HG02973 (cell line): ENCODE data around the gene OR52B6.
"Not testable (repeated sequence)": the region's sequence is repeated elsewhere in the genome, so short reads cannot be mapped to it uniquely, and the experiment has no call there.

ENCODE experiments used
- ATAC-seq: cut with Tn5 transposase; IDR thresholded peaks from one replicate; pipeline ENCODE4 v1.9.1; 2021; ENCODE audit warnings: moderate library complexity; ENCODE audit not compliant: unreplicated experiment

Gene OR52B6

DNA sequence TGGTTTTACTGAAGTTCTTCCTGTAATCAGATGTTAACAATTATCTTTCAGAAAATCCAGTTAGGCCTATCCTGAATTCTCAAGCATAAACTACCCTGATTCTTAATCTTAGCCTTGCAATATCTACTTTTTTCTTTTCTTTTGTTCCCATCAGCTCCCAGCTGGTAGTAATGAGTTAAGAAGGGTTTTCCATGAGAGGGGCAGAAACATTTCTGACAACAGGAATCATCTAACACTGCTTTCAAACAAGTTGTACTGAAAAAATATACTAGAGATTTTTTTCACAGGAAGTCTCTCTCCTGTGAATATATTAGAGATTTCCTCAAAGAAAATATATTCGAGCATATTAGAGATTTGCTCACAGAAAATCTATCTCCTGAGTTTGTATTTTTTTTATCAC is 12.5 kb downstream of the OR52B6 start:
- ATAC-seq = no peak

DNA sequence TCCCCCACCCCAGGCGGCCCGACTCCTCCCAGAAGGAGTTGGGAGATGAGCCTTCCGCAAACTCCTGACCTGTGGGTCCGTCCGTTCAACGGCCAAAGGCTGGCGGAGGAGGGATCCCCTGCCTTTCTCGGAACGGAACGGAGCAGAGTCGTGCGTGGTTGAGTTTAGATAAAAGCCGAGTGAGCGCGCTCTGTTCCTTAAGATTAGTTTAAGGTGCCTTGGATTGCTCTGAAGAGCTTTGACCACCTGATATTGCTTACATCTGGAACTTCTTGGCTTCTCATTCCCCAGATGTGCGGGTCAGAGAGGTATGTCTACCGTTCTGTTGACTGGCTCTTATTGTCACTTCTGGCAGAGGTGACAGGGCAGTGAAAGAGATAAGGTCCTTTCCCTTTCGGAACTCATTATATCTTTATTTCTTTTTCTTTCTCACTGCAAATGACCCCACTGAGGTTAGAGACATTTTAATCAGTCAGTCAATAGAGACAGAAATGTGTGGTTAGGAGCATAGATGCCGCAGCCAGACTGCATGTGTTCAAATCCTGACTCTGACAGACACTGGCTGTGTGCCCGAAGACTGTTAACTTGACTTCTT is 16.0 kb downstream of the OR52B6 start, which contains the start of gene TRIM6:
TRIM6 (plus strand) TSS at position 31 of the 595 bp plus-strand sequence; CDS start at position 292, 261 bp downstream.
- ATAC-seq = peak; percentile 38

DNA sequence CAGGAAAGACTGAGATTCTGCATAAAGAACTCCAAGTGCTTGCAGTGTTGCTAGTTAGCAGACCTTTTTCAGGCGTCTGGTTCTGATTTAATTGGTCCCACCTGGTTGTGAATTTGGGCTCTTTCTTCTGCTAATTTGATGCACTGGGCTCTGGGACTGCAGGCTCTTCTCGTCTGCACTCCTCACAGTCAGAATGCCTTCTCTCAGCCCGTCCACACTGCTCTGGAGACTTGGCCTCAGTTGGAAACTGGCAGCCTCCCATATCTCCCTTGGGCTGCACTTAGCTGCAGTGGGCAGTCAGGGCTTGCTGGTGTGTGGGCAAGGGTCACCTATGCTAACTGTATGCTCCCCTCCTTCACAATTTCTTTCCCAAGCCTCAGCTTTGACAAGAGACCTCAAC is 17.3 kb downstream of the OR52B6 start:
- ATAC-seq = no peak

DNA sequence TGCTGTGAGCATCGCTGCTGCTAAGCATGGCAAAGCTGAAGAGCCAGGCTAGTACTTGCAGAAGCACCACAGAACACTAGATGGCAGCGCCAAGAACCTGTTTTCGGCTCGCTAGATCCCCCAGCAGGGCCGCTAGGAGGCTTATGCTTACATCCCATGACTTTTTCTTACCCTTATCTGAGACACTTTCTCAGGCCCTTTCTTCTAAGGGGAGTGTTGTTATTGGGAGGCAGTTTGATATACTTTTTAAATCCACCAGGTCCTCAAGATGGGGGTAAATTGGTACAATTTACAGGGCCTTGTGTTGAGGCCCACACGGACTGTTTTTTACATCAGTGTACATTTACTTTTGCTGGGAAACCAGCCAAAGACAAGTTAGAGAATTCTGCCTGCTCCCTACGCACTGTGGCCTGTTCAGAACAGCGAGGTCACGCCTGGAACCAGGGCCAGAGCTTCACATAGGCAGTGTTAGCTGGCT is 19.7 kb downstream of the OR52B6 start:
- ATAC-seq = peak; percentile 92

DNA sequence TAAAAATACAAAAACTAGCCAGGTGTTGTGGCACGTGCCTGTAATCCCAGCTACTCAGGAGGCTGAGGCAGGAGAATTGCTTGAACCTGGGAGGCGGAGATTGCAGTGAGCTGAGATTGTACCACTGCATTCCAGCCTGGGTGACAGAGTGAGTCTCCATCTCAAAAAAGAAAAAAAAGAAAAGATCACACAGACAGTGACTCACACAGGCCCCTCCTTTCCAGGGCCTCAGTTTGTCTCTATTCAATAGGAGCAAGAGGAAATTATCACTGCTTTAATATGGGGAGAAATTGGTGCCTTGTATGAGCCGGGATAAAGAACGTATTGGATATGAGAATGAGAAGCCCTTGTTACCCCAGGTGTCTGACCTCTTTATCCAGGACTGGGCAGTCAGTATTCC is 22.1 kb downstream of the OR52B6 start:
- not testable (repeated sequence) for ATAC-seq

DNA sequence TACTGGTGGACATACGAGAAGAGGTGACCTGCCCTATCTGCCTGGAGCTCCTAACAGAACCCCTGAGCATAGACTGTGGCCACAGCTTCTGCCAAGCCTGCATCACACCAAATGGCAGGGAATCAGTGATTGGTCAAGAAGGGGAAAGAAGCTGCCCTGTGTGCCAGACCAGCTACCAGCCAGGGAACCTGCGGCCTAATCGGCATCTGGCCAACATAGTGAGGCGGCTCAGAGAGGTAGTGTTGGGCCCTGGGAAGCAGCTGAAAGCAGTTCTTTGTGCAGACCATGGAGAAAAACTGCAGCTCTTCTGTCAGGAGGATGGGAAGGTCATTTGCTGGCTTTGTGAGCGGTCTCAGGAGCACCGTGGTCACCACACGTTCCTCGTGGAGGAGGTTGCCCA is 22.6 kb downstream of the OR52B6 start:
- ATAC-seq = no peak

DNA sequence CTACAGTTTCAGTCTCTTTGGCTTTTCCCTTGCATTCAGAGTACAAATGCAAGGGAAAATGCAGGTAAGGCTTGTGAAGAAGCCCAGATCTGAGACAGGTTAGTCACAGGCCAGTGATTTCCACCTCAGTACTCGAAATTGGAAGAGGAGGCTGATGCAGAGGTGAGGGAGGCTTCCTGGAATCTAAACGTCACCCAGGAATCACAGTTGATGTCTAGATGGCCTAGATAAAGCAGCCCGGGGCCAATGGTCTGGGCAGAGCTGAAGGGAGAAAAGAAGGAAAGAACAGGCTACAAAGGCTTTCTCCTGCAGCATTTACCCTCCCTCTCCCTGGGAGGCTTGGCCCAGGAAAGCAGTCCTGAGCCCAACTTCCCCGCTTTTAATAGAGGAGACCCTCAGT is 24.2 kb downstream of the OR52B6 start:
- no peak for ATAC-seq

DNA sequence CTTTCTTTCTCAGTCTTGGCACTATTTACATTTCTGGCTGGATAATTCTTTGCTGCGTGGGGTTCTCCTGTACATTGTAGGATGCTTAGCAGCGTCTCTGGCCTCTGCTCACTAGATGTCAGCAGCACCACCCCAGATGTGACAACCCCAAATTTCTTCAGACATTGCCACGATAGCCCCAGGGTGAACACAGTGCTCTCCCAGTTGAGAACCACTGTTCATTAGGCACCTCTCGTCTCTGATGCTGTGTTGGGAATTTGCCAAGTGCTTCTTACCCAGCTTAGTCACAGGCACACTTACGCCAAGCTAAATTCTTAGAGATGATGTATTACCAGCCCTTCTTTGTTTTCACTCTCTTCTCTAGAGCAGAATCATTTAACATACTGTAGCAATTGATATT is 25.2 kb downstream of the OR52B6 start:
- no peak for ATAC-seq

DNA sequence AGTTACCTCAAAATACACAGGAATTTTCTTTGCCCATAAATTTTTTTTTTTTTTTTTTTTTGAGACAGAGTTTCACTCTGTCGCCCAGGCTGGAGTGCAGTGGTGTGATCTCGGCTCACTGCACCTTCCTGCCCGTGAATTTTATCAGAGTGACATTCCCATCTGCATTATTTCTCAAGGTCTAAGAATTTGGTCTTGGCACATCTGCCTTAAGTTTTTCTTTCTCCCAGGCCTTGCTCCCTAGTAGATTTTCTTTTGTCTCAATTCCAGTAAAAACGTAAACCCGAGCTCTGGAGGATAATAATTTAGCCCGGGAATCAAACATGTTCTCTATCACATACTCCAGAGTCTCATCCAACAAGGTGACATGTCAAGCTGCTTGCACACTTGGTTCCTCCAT is 28.1 kb downstream of the OR52B6 start:
- no peak for ATAC-seq

DNA sequence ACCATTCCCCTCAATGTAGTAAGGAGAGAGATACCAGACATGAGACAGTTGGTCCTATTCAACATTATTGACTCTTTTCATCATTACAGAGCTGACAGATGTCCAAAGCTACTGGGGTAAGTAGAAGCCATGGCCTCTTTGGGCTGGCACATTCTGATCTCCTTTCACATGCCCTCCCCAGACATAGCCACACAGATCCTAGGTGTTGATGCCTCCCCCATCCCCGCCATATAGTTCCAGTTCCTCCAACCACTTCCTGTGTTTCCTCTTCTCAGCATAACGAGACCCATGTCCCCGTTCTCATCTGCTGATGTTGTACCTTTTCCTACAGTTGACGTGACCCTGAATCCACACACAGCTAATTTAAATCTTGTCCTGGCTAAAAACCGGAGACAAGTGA is 29.8 kb downstream of the OR52B6 start:
- ATAC-seq = no peak

DNA sequence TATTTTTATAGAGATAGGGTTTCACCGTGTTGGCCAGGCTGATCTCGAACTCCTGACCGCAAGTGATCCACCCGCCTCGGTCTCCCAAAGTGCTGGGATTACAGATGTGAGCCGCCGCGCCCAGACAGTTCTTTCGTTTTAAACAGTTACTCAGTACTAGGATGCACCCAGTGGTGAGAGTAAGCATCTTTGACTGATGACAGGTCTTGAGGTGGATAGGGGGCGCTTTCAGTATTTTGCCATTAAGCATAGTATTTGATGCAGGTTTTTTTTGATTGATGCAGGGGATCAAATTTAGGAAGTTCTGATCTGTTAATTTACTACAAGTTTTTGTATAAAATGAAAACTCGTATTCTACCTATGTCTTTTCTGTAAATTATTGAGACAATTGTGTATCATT is 30.9 kb downstream of the OR52B6 start:
- ATAC-seq = no peak

DNA sequence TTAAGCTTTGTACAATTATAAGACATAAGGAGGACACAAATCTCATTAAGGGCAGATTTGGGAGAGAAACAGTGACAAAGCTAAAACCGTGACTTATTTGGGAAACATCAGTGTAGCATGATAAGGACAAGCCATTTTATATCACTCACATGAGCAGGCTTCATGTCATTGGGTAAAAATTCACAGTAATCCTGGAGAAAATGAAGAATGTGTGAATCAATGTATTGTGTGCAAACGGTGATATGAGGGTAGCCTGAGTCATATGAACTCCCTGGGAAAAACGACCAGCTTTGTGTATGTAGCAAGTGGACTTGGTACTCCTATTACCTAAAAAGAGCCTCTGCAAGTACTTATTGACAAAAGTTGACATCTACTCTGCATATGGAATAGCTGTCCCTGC is 38.1 kb downstream of the OR52B6 start:
- ATAC-seq = no peak

DNA sequence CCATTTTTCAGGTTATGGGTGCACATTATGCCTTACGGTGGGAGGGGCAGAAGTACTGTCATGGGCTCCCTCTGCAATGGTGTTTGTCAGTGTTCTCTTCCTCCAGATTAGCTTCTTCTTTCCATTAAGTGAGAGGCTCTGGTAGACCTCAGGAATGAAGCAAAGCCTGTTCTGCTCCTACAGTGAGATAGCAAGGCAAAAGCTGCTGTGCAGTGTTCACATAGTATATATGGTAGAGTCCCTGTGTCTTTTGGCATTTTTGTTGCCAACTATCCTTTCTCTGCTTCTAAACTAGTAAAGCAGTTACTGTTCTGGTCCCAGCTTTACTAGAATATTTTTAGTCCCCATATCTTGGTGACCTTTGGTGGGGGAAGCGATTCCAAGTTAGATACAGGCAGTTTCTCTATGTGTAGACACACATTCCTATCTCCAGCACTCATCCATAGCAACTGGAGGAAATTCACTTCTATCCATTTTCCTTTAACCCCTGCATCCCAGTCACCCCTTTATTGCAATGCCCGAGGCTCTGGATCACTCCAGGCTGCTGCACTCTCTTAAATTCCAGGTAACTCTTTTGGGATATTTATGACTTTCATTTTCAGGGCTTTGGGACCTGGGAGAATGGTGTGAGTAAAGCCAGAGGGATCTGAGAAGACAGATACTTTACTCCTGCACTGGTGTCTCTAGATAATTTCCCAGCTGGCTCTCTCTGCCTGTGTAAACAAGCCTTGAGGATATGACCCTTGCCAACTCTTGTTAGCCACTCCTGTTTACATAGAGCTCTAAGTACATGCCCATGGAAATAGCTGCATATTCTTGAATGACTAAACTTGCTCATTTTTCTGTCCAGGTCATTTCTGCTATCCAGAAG is 40.2 kb downstream of the OR52B6 start:
- ATAC-seq = no peak

DNA sequence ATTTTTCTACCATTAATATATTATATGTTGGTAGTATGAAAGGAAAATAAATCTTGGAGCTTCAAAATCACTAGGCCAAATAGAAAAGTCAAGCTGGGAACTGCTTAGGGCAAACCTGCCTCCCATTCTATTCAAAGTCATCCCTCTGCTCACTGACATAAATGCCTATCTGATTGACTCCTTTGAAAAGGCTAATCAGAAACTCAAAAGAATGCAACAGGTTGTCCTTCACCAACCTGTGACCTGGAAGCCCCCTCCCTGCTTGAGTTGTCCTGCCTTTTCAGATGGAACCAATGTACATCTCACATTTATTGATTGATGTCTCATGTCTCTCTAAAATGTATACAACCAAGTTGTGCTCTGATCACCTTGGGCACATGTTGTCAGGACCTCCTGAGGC is 40.9 kb downstream of the OR52B6 start:
- ATAC-seq = no peak

DNA sequence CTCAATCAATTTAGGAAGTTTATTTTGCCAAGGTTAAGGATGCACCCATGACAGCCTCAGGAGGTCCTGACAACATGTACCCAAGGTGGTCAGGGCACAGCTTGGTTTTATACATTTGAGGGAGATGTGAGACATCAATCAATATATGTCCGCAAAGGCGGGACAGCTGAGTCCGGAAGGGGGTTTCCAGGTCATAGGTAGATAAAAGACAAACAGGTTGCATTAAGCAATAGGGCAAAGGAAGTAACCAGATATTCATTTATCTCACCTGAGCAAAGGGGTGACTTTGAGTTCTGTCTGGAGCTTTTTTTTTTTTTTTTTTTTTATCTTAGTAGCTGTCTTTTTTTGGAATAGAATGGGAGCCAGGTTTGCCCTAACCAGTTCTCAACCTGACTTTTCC is 42.1 kb downstream of the OR52B6 start:
- ATAC-seq = no peak

DNA sequence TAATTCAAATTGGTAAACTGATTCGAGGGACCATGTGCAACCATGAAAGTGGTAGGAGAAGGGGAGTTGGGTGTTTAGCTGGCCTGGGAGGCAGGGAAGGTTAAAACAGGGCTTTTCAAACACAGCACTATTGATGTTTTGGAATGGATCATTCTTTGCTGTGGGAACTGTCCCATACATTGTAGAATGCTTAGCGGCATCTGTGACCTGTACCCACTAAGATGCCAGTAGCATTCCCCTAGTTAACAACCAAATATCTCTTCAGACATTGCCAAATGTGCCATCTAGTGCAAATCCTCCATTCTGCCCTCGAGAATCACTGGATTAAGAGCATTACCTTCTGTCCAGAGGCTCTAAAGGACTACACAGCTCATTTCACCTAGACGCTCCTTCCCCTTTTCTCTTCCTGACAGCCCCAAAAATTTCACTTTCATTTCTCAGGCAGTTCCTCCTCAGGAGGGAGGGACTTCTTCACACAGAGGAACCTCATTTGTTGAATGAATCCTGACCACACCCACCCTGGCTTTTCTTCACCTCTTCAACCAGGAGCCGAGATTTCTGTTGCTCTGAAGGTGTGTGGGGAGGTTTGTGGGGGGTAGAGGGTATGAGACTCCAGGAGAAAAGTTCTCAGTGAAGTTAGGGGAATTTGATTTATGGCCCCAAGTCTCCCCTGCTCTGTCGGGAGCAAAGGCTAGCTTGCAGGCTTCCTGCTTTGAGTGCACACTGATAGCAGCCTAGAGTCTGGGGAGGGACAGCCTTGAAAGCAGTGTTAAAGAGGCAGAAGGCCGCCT is 44.0 kb downstream of the OR52B6 start, which contains the start of gene TRIM34:
TRIM34 (plus strand) TSS at position 513 of the 791 bp plus-strand sequence. CDS start 7,331 bp downstream, outside the sequence.
- peak; percentile 98 for ATAC-seq

DNA sequence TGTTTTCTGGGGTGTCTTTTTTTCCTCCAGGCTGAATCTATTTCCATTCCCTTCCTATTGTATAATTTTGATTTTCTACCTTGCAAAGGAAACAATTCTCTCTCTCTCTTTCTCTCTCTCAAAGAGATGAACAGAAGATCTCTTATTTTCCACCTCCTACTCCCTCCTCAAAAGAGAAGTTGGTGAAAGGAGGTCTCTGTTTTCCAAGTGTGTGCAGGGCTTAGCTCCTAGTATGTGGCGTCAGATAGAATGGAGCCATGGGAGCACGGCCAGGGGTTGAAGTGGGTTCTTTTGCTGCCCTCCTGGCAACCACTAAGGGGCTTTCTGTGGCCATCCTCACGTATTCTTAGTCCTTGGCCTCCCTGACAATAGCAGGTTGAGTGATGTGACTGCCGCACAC is 44.6 kb downstream of the OR52B6 start:
- ATAC-seq = no peak

DNA sequence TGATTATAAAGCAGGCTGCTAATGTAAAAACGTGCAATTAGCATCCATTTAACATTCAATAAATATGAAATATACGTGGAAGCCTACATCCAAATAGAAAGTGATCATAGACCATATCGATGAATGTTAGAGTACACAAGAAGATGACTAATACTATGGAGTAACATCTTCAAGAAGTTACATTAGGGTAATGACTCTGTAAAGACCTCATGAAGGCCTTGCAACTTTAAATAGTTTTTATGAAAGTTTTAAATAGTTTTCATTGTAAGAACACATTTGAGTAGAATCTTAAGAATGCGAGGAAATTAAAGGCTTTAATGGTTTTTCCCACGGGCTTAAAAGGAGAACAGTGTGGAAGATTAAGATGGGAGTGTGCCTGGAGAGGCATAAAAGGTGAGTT is 45.5 kb downstream of the OR52B6 start:
- no peak for ATAC-seq

DNA sequence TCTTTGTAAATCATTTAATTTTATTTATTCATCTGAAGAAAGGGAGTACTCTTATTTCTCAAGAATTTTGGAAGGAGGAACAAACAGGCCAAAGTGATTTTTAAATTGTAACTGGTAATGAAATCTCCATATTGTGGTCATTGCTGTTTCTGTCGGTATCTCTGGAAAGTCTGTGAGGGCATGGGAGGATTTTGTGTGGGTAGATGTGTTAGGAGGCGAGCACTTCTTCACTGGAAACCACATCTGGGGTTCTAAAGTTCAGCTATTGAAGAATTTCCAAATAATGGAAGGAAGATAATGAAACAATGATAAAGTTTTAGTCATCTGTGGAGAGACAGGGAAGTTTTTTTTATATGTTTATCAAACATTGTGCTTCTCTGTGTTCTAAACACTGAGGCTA is 50.7 kb downstream of the OR52B6 start:
- no peak for ATAC-seq
